ENCODE data around the gene CBFA2T2. TPM values are rescaled to one million over a fixed set of nuclear protein-coding genes. Genes with fewer than 3 reads are reported as not detected.

CBFA2T2 gene
- total and polyA plus RNA-seq, 10 of the 15 experiments (the other 5 are each of a cell fraction or from before 2014, with no cell fraction given), result 0.61 to 8.6 (median 5.5) TPM

- no peak for TF ChIP-seq NR2C2 (IDR thresholded peaks at IDR 0.05; ENCODE audit: borderline replicate concordance, control insufficient read depth, insufficient read length, low read depth)
- no peak for TF ChIP-seq SIN3A (IDR thresholded peaks at IDR 0.05; ENCODE audit: low read depth, low read length)
- TF ChIP-seq BCL3 (IDR thresholded peaks at IDR 0.05; ENCODE audit: borderline replicate concordance, insufficient read depth, low read depth, low read length, poor library complexity, severe bottlenecking), result no peak
- no peak for TF ChIP-seq HDAC2 (IDR thresholded peaks at IDR 0.05)
- TF ChIP-seq HCFC1 (IDR thresholded peaks at IDR 0.05; ENCODE audit: low read length), result no peak
- no peak for TF ChIP-seq JUNB (IDR thresholded peaks at IDR 0.05)
- no peak for TF ChIP-seq MXI1 (IDR thresholded peaks at IDR 0.05; ENCODE audit: low read depth, low read length)
These were observed 169.6 kb downstream of the CBFA2T2 start (continued) for GRCh38 chr20:33659341-33660034.

GRCh38 chr20:33660035-33660684, 170.3 kb downstream of the CBFA2T2 start:
- RAD21 ChIA-PET (ENCODE audit: unreplicated experiment), result interaction anchor here (0.8 kb wide), 1 partner anchor 200 kb away, joined by 3 read pairs; no protein-coding TSS in a partner anchor
- Histone ChIP-seq H4K20me1 (ENCODE audit: control insufficient read depth, insufficient read depth) (no peaks in the 10 kb centered on the region), H3K4me2 (ENCODE audit: control insufficient read depth, insufficient read depth) (no peak overlapping the region), H3K36me3 (ENCODE audit: control insufficient read depth in 2 of 2, insufficient read depth in 2 of 2, low read length in 1 of 2) (no peaks in the 10 kb centered on the region), H3K79me2 (ENCODE audit: control insufficient read depth, insufficient read depth, low read length) (no peaks in the 10 kb centered on the region), H3K27me3 (replicated peaks in 1 of 2; ENCODE audit: control insufficient read depth in 2 of 2, insufficient read depth in 2 of 2, low read length in 1 of 2) (no peaks in the 10 kb centered on the region), H3K27ac (ENCODE audit: control insufficient read depth, insufficient read depth) (no peak overlapping the region), H3K4me3 (no peak overlapping the region), H2AFZ (ENCODE audit: control insufficient read depth, low read depth, low read length) (no peak overlapping the region), H3K4me1 (ENCODE audit: control insufficient read depth, insufficient read depth, low read length) (peaks cover 18% of the 10 kb centered on the region), H3K9ac (ENCODE audit: control insufficient read depth, insufficient read depth, low read length) (no peak overlapping the region), H3K9me3 (replicated peaks; ENCODE audit: control insufficient read depth, insufficient read depth, low read length) (no peaks in the 10 kb centered on the region)
- intact Hi-C loops (cut with micrococcal nuclease; ENCODE audit: unreplicated experiment) (loop anchor here (10.0 kb wide), 1 partner anchor 465 kb away; no protein-coding TSS in a partner anchor), in situ Hi-C loops (cut with MboI) (no loop called here)
- 78% methylated on average over 20 of the region's 21 CpGs for WGBS (ENCODE audit: insufficient coverage, insufficient replicate concordance, low lambda C conversion rate, missing lambda C conversion rate)
- POLR2A ChIA-PET, result no interaction called here
- CTCF ChIA-PET, result no interaction called here
- ATAC-seq, result no peak
- no peak for DNase-seq (ENCODE audit: low read depth, low spot score)
- BruUV-seq (replicated peaks), result no TSS peak
- no peak for FAIRE-seq
- SMC1A ChIA-PET (ENCODE audit: uncharacterized antibody, unreplicated experiment), result no interaction called here
- TF ChIP-seq ZBTB4 (CRISPR knock-in tag; IDR thresholded peaks at IDR 0.05) (no peak), BCLAF1 (IDR thresholded peaks at IDR 0.05) (no peak), PKNOX1 (IDR thresholded peaks at IDR 0.05) (no peak), PAX8 (IDR thresholded peaks at IDR 0.05) (no peak), MTA2 (IDR thresholded peaks at IDR 0.05; ENCODE audit: low read depth) (no peak), KDM1A (IDR thresholded peaks at IDR 0.05; ENCODE audit: borderline replicate concordance) (no peak), CBFB (IDR thresholded peaks at IDR 0.05; ENCODE audit: low read depth) (no peak)
